ENCODE results near the gene MEPE.

DNA sequence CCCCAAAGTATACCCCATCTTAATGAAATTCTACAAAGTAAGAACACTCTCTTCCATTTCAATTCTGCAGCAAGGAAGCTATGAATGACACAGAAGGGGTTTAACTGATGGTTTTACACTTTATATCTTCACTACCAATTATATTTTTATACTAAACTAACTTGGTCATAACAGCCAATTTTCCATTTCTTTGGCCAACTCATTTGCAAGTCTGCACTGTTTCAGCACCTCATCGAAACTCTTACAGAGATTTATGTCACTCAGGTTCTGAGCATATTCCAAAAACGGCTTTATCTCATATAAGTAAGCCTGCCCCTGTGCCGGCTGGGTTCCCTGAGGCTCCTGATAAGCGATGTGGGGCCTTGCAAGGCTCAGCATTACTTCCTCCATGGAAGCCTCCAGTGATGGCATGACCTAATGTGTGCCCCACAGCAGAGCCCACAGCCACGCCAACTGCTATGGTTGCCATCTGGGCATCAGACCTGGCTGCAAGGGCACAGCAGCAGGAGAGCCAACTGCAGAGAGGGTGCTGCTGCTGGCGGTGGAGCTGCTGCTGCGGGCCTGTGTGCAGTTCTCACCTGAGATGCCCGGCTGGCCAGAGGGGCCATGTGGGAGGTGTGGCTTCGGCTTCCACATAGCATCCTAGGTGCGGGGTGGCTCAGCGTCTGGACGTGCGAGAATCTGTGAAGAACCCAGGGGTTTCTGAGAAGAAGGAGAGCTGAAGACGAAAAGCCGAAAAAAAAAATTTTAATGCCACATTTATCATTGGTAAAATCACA, 46.8 kb upstream of the MEPE start:
- TF ChIP-seq, protein P1, sequence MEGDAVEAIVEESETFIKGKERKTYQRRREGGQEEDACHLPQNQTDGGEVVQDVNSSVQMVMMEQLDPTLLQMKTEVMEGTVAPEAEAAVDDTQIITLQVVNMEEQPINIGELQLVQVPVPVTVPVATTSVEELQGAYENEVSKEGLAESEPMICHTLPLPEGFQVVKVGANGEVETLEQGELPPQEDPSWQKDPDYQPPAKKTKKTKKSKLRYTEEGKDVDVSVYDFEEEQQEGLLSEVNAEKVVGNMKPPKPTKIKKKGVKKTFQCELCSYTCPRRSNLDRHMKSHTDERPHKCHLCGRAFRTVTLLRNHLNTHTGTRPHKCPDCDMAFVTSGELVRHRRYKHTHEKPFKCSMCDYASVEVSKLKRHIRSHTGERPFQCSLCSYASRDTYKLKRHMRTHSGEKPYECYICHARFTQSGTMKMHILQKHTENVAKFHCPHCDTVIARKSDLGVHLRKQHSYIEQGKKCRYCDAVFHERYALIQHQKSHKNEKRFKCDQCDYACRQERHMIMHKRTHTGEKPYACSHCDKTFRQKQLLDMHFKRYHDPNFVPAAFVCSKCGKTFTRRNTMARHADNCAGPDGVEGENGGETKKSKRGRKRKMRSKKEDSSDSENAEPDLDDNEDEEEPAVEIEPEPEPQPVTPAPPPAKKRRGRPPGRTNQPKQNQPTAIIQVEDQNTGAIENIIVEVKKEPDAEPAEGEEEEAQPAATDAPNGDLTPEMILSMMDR (IDR thresholded peaks at IDR 0.05): no peak
- TF ChIP-seq REST (IDR thresholded peaks at IDR 0.05; ENCODE audit: insufficient read depth in 1 of 2, low read depth in 2 of 2, low read length in 1 of 2) (no peak), POLR2AphosphoS5 (IDR thresholded peaks at IDR 0.05; ENCODE audit: low read depth, low read length) (no peak)

All from Panc1 (cell line).